Uterus (tissue), 4 donors: ENCODE results near the gene CYSRT1. TPM values are rescaled to one million over a fixed set of nuclear protein-coding genes. Genes with fewer than 3 reads are reported as not detected.

Source experiments
- DNase-seq, 2 donors: peaks; one replicate each; pipeline ENCODE4 v3.0.0-alpha.2; 2019 to 2020
- H3K27ac ChIP-seq, 2 donors: fragments of 200-600 bp; sonication (generic); 1 replicate in 1 of 2; 2 replicates in 1 of 2; pipeline ENCODE4 v1.5.1; 2016 to 2018
- H3K27me3 ChIP-seq, 2 donors: fragments of 200-600 bp; sonication (generic); one replicate each; pipeline ENCODE4 v1.5.1; 2018 to 2019; ENCODE audit warnings: control low read depth in 1 of 2
- H3K36me3 ChIP-seq, 2 donors: fragments of 200-600 bp; sonication (generic); one replicate each; pipeline ENCODE4 v1.5.1; 2019; ENCODE audit warnings: control low read depth in 1 of 2
- H3K4me1 ChIP-seq, 2 donors: fragments of 200-600 bp; sonication (generic); one replicate each; pipeline ENCODE4 v1.5.1; 2018 to 2019; ENCODE audit warnings: control low read depth in 1 of 2
- H3K4me3 ChIP-seq, 2 donors: fragments of 200-600 bp; sonication (generic); 1 replicate in 1 of 2; 2 replicates in 1 of 2; pipeline ENCODE4 v1.5.1; 2018 to 2019; ENCODE audit warnings: mild to moderate bottlenecking in 1 of 2
- H3K9me3 ChIP-seq, 2 donors: fragments of 200-600 bp; sonication (generic); one replicate each; pipeline ENCODE4 v1.5.1; 2019; ENCODE audit warnings: control low read depth in 1 of 2
- CTCF ChIP-seq, 4 experiments: fragments of 200-600 bp in 2 of 4; fragments of 450-650 bp in 2 of 4; sonication (generic) in 2 of 4; IDR thresholded peaks; one replicate each; pipeline ENCODE4 v1.5.1; 2016 to 2019; ENCODE audit warnings: antibody characterized with exemption in 4 of 4, mild to moderate bottlenecking in 2 of 4, moderate library complexity in 1 of 4
- POLR2A ChIP-seq, 2 donors: fragments of 450-650 bp; IDR thresholded peaks; one replicate each; pipeline ENCODE4 v1.6.1; 2016; ENCODE audit warnings: antibody characterized with exemption in 2 of 2, mild to moderate bottlenecking in 1 of 2, moderate library complexity in 1 of 2
- intact Hi-C: fragments of 100-400 bp; cut with DNase I; formaldehyde crosslinking; loops from one replicate; pipeline ENCODE4 v1.15.1; 2023; ENCODE audit warnings: low total_unique reads
- total RNA-seq, 4 donors: library from RNA; depleted of rRNA in 3 of 4; stranded (reverse); fragments of >200 nt in 3 of 4; gene quantifications; one replicate each; pipeline versions ENCODE4 v1.1.0 to v1.2.4, GENCODE V29; 2014 to 2023
- donor health status: DM: yes; HTN: yes; CAD: no.

Gene CYSRT1
- total RNA-seq, 4 donors from 2014 or later = 0.34 TPM; not detected in 3

GRCh38 chr9:137193771-137194170, 31.2 kb upstream of the CYSRT1 start:
- no peak for DNase-seq
- Histone ChIP-seq H3K4me3 (no peak overlapping the region), H3K36me3 (no peaks in the 10 kb centered on the region), H3K9me3 (no peaks in the 10 kb centered on the region), H3K4me1 (peaks cover 5 to 14% of the 10 kb centered on the region in 2 donors), H3K27me3 (no peaks in the 10 kb centered on the region), H3K27ac (no peak overlapping the region)
- no peak for TF ChIP-seq CTCF (IDR thresholded peaks at IDR 0.05)
- no peak for TF ChIP-seq POLR2A (IDR thresholded peaks at IDR 0.05)
- intact Hi-C loops = no loop called here

GRCh38 chr9:137194388-137194787, 30.6 kb upstream of the CYSRT1 start:
- DNase-seq = no peak
- Histone ChIP-seq H3K4me3 (no peak overlapping the region), H3K4me1 (peaks cover 8 to 19% of the 10 kb centered on the region in 2 donors), H3K27ac (no peak overlapping the region), H3K27me3 (no peaks in the 10 kb centered on the region), H3K9me3 (no peaks in the 10 kb centered on the region), H3K36me3 (no peaks in the 10 kb centered on the region)
- intact Hi-C loops = no loop called here
- TF ChIP-seq CTCF (IDR thresholded peaks at IDR 0.05) (no peak), POLR2A (IDR thresholded peaks at IDR 0.05) (no peak)

- Histone ChIP-seq H3K36me3 (no peaks in the 10 kb centered on the region), H3K4me3 (no peak overlapping the region), H3K4me1 (peaks cover 8 to 19% of the 10 kb centered on the region in 2 donors), H3K27ac (no peak overlapping the region), H3K27me3 (no peaks in the 10 kb centered on the region), H3K9me3 (no peaks in the 10 kb centered on the region)
- no peak for TF ChIP-seq CTCF (IDR thresholded peaks at IDR 0.05)
- TF ChIP-seq POLR2A (IDR thresholded peaks at IDR 0.05) = no peak
- no peak for DNase-seq
- intact Hi-C loops = no loop called here
Observed at GRCh38 chr9:137194909-137195308, 30.1 kb upstream of the CYSRT1 start.

GRCh38 chr9:137195525-137196220, 29.3 kb upstream of the CYSRT1 start:
- H3K27ac ChIP-seq = no peak overlapping the region
- DNase-seq = no peak
- H3K27me3 ChIP-seq = no peaks in the 10 kb centered on the region
- TF ChIP-seq POLR2A (IDR thresholded peaks at IDR 0.05) (no peak), CTCF (IDR thresholded peaks at IDR 0.05) (no peak)
- no peaks in the 10 kb centered on the region for H3K9me3 ChIP-seq
- H3K36me3 ChIP-seq = no peaks in the 10 kb centered on the region
- no peak overlapping the region for H3K4me3 ChIP-seq
- intact Hi-C loops = no loop called here
- H3K4me1 ChIP-seq = peaks cover 8 to 17% of the 10 kb centered on the region in 2 donors

- TF ChIP-seq CTCF (IDR thresholded peaks at IDR 0.05) (no peak), POLR2A (IDR thresholded peaks at IDR 0.05) (no peak)
Observed at GRCh38 chr9:137198051-137198901, 26.7 kb upstream of the CYSRT1 start.

More at GRCh38 chr9:137198051-137198901, 26.7 kb upstream of the CYSRT1 start:
- intact Hi-C loops = no loop called here
- Histone ChIP-seq H3K36me3 (no peaks in the 10 kb centered on the region), H3K4me1 (peaks cover 8 to 17% of the 10 kb centered on the region in 2 donors), H3K9me3 (no peaks in the 10 kb centered on the region), H3K4me3 (no peak overlapping the region), H3K27me3 (no peaks in the 10 kb centered on the region), H3K27ac (no peak overlapping the region)
- no peak for DNase-seq
